HepG2 (cell line): ENCODE data around the gene NPBWR2. TPM values are rescaled to one million over a fixed set of nuclear protein-coding genes. Genes with fewer than 3 reads are reported as not detected.

Experiments
- ADNP ChIP-seq: sonication (generic); formaldehyde crosslinking; IDR thresholded peaks from 2 replicates; pipeline ENCODE4 v1.4.0; 2020; ENCODE audit warnings: missing genetic modification reagents
- CC2D1A ChIP-seq: sonication (generic); formaldehyde crosslinking; IDR thresholded peaks from 2 replicates; pipeline ENCODE4 v1.8.1; 2023; ENCODE audit warnings: mild to moderate bottlenecking, missing genetic modification reagents
- ELF4 ChIP-seq: sonication (generic); formaldehyde crosslinking; IDR thresholded peaks from 2 replicates; pipeline ENCODE4 v1.5.0; 2020; ENCODE audit warnings: missing genetic modification reagents, mild to moderate bottlenecking, moderate library complexity, borderline replicate concordance
- ETV5 ChIP-seq: IDR thresholded peaks from 2 replicates; pipeline ENCODE4 v1.6.1; 2018; ENCODE audit warnings: missing biosample characterization, missing genetic modification reagents, inconsistent platforms, borderline replicate concordance
- MIER2 ChIP-seq: IDR thresholded peaks from 2 replicates; pipeline ENCODE4 v1.6.1; 2016; ENCODE audit warnings: missing biosample characterization, missing genetic modification reagents
- NFKB2 ChIP-seq: sonication (generic); formaldehyde crosslinking; IDR thresholded peaks from 2 replicates; pipeline ENCODE4 v1.4.0; 2020; ENCODE audit warnings: missing genetic modification reagents, borderline replicate concordance
- REPIN1 ChIP-seq: sonication (generic); formaldehyde crosslinking; IDR thresholded peaks from 2 replicates; pipeline ENCODE4 v1.8.0; 2022; ENCODE audit warnings: missing genetic modification reagents, low read depth, mild to moderate bottlenecking, borderline replicate concordance
- RFXANK ChIP-seq: IDR thresholded peaks from 2 replicates; pipeline ENCODE4 v1.6.1; 2016
- SMARCE1 ChIP-seq: fragments of 450-650 bp; IDR thresholded peaks from 2 replicates; pipeline ENCODE4 v1.6.1; 2017; ENCODE audit warnings: borderline replicate concordance
- ZFP41 ChIP-seq: sonication (generic); formaldehyde crosslinking; IDR thresholded peaks from 2 replicates; pipeline ENCODE4 v1.4.0; 2020; ENCODE audit warnings: mild to moderate bottlenecking, missing genetic modification reagents, borderline replicate concordance
- ZHX2 ChIP-seq, 2 experiments: sonication (generic) in 1 of 2; formaldehyde crosslinking in 1 of 2; IDR thresholded peaks; 2 replicates each; pipeline versions ENCODE4 v1.6.1 to v1.9.0; 2014 to 2022; ENCODE audit warnings: antibody characterized with exemption in 1 of 2, borderline replicate concordance in 1 of 2, inconsistent platforms in 1 of 2, low read depth in 1 of 2, missing genetic modification reagents in 1 of 2
- ZKSCAN8 ChIP-seq: IDR thresholded peaks from 2 replicates; pipeline ENCODE4 v1.6.1; 2016; ENCODE audit warnings: borderline replicate concordance, missing genetic modification reagents, missing compliant biosample characterization
- ZNF335 ChIP-seq: sonication (generic); formaldehyde crosslinking; IDR thresholded peaks from 2 replicates; pipeline ENCODE4 v1.4.0; 2020; ENCODE audit warnings: missing genetic modification reagents
- polyA plus RNA-seq, 8 experiments: library from polyadenylated mRNA; depleted of rRNA in 3 of 8; stranded (reverse) in 7 of 8; unstranded in 1 of 8; fragments of >200 nt; fragmentation: Illumina TruSeq in 4 of 8; extraction: Trizol in 4 of 8; gene quantifications; 2 replicates each; pipeline versions ENCODE4 v1.2.1 to v1.2.3, GENCODE V29; 2011 to 2016; ENCODE audit warnings: low read depth in 4 of 8, missing spikeins in 1 of 8, mixed read lengths in 1 of 8; ENCODE audit not compliant: insufficient read depth in 1 of 8
- total RNA-seq, 5 experiments: library from RNA; depleted of rRNA; stranded (reverse); fragments of >200 nt; fragmentation: Illumina TruSeq; extraction: Trizol; gene quantifications; 2 replicates each; pipeline ENCODE4 v1.2.3, GENCODE V29; 2016; ENCODE audit warnings: low read depth in 1 of 5
- TF ChIP-seq, protein P1 (sequence below): sonication (generic); formaldehyde crosslinking; IDR thresholded peaks from 2 replicates; pipeline ENCODE4 v1.5.0; 2020; ENCODE audit warnings: mild to moderate bottlenecking, missing genetic modification reagents
- TF ChIP-seq, protein P2 (sequence below): sonication (generic); formaldehyde crosslinking; IDR thresholded peaks from 2 replicates; pipeline ENCODE4 v1.5.1; 2020; ENCODE audit warnings: mild to moderate bottlenecking, missing genetic modification reagents, moderate library complexity

The NPBWR2 gene
- total and polyA plus RNA-seq, 2 of the 13 experiments (the other 11 are each of a cell fraction or from before 2014, with no cell fraction given) = not detected

- TF ChIP-seq, protein P1, sequence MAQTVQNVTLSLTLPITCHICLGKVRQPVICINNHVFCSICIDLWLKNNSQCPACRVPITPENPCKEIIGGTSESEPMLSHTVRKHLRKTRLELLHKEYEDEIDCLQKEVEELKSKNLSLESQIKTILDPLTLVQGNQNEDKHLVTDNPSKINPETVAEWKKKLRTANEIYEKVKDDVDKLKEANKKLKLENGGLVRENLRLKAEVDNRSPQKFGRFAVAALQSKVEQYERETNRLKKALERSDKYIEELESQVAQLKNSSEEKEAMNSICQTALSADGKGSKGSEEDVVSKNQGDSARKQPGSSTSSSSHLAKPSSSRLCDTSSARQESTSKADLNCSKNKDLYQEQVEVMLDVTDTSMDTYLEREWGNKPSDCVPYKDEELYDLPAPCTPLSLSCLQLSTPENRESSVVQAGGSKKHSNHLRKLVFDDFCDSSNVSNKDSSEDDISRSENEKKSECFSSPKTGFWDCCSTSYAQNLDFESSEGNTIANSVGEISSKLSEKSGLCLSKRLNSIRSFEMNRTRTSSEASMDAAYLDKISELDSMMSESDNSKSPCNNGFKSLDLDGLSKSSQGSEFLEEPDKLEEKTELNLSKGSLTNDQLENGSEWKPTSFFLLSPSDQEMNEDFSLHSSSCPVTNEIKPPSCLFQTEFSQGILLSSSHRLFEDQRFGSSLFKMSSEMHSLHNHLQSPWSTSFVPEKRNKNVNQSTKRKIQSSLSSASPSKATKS (CRISPR knock-in tag) = no peak
- TF ChIP-seq NFKB2 (CRISPR knock-in tag) (peak; percentile 88; the same call in 1 of the 2 replicates), ZKSCAN8 (CRISPR knock-in tag) (peak; percentile 34; the same call in 1 of the 2 replicates), MIER2 (CRISPR knock-in tag) (0 out of 2 replicates have a peak, but pooled peaks have one; percentile 55), RFXANK (CRISPR knock-in tag) (peak; percentile 75; the same call in 1 of the 2 replicates), ZNF335 (peak; percentile 43; the same call in 1 of the 2 replicates), ELF4 (CRISPR knock-in tag) (no peak), ZFP41 (CRISPR knock-in tag) (no peak; the same call in 1 of the 2 replicates), CC2D1A (no peak), ETV5 (peak; percentile 21), REPIN1 (peak; percentile 70; the same call in 1 of the 2 replicates), SMARCE1 (0 out of 2 replicates have a peak, but pooled peaks have one; percentile 36), ADNP (no peak), ZHX2 (IDR thresholded peaks at IDR 0.05; ENCODE audit: low read depth) (no peak), ZHX2 (CRISPR knock-in tag; IDR thresholded peaks at IDR 0.05; ENCODE audit: borderline replicate concordance) (no peak)
- TF ChIP-seq, protein P2, sequence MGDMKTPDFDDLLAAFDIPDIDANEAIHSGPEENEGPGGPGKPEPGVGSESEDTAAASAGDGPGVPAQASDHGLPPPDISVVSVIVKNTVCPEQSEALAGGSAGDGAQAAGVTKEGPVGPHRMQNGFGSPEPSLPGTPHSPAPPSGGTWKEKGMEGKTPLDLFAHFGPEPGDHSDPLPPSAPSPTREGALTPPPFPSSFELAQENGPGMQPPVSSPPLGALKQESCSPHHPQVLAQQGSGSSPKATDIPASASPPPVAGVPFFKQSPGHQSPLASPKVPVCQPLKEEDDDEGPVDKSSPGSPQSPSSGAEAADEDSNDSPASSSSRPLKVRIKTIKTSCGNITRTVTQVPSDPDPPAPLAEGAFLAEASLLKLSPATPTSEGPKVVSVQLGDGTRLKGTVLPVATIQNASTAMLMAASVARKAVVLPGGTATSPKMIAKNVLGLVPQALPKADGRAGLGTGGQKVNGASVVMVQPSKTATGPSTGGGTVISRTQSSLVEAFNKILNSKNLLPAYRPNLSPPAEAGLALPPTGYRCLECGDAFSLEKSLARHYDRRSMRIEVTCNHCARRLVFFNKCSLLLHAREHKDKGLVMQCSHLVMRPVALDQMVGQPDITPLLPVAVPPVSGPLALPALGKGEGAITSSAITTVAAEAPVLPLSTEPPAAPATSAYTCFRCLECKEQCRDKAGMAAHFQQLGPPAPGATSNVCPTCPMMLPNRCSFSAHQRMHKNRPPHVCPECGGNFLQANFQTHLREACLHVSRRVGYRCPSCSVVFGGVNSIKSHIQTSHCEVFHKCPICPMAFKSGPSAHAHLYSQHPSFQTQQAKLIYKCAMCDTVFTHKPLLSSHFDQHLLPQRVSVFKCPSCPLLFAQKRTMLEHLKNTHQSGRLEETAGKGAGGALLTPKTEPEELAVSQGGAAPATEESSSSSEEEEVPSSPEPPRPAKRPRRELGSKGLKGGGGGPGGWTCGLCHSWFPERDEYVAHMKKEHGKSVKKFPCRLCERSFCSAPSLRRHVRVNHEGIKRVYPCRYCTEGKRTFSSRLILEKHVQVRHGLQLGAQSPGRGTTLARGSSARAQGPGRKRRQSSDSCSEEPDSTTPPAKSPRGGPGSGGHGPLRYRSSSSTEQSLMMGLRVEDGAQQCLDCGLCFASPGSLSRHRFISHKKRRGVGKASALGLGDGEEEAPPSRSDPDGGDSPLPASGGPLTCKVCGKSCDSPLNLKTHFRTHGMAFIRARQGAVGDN (CRISPR knock-in tag) = peak; percentile 42; the same call in 1 of the 2 replicates
Measured at GRCh38 chr20:64057628-64058498, 49.5 kb downstream of the NPBWR2 start (continued).
